Spleen (tissue), 7 donors: ENCODE results near the gene BMP2.

Source experiments
- POLR2A ChIP-seq, 3 donors: fragments of 450-650 bp; IDR thresholded peaks; one replicate each; pipeline ENCODE4 v1.5.1; 2017; ENCODE audit warnings: antibody characterized with exemption in 3 of 3, mild to moderate bottlenecking in 1 of 3
- POLR2AphosphoS5 ChIP-seq, 3 donors: sonication (generic); formaldehyde crosslinking; IDR thresholded peaks; one replicate each; pipeline ENCODE4 v1.5.1; 2017; ENCODE audit warnings: antibody characterized with exemption in 3 of 3
- TF ChIP-seq, protein P1 (sequence below), 11 experiments: fragments of 200-600 bp in 7 of 11; fragments of 450-650 bp in 4 of 11; sonication (generic) in 4 of 11; IDR thresholded peaks in 8 of 11; conservative IDR thresholded peaks in 3 of 11; 1 replicate in 7 of 11; 2 replicates in 4 of 11; pipeline versions ENCODE4 v1.4.0 to v1.8.0; 2016 to 2021; ENCODE audit warnings: antibody characterized with exemption in 11 of 11, inconsistent platforms in 4 of 11, mild to moderate bottlenecking in 1 of 11
- donor health status: DM: no; HTN: no; CAD: no; lungs with moderate emphysema.
- donor health status: DM: no; HTN: no; CAD: no.
- donor health status: DM: no; HTN: no; CAD: no.

DNA sequence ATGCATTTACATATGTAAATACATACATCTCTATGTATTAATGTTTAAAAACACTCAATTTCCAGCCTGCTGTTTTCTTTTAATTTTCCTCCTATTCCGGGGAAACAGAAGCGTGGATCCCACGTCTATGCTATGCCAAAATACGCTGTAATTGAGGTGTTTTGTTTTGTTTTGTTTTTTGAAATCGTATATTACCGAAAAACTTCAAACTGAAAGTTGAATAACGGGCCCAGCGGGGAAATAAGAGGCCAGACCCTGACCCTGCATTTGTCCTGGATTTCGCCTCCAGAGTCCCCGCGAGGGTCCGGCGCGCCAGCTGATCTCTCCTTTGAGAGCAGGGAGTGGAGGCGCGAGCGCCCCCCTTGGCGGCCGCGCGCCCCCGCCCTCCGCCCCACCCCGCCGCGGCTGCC lies 355 bp upstream of the BMP2 start:
- TF ChIP-seq, protein P1, sequence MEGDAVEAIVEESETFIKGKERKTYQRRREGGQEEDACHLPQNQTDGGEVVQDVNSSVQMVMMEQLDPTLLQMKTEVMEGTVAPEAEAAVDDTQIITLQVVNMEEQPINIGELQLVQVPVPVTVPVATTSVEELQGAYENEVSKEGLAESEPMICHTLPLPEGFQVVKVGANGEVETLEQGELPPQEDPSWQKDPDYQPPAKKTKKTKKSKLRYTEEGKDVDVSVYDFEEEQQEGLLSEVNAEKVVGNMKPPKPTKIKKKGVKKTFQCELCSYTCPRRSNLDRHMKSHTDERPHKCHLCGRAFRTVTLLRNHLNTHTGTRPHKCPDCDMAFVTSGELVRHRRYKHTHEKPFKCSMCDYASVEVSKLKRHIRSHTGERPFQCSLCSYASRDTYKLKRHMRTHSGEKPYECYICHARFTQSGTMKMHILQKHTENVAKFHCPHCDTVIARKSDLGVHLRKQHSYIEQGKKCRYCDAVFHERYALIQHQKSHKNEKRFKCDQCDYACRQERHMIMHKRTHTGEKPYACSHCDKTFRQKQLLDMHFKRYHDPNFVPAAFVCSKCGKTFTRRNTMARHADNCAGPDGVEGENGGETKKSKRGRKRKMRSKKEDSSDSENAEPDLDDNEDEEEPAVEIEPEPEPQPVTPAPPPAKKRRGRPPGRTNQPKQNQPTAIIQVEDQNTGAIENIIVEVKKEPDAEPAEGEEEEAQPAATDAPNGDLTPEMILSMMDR (IDR thresholded peaks at IDR 0.05 in 8 of 11, conservative IDR thresholded peaks at IDR 0.05 in 3 of 11): no peak
- no peak for TF ChIP-seq POLR2AphosphoS5 (IDR thresholded peaks at IDR 0.05)
- no peak for TF ChIP-seq POLR2A (IDR thresholded peaks at IDR 0.05)
